Fibroblast of lung (primary cell): ENCODE data around the gene SLC5A5. TPM values are rescaled to one million over a fixed set of nuclear protein-coding genes. Genes with fewer than 3 reads are reported as not detected.

Experiments used
- DNase-seq, 2 donors: peaks; one replicate each; pipeline versions ENCODE4 v3.0.0 to v3.0.0-alpha.2; 2010; ENCODE audit warnings: low read depth in 2 of 2
- H2AFZ ChIP-seq: 2 replicates; pipeline ENCODE4 v1.5.1; 2012; ENCODE audit warnings: low read length, control low read depth, inconsistent platforms
- H3K27ac ChIP-seq: 2 replicates; pipeline ENCODE4 v1.5.1; 2011; ENCODE audit warnings: low read length, control low read depth; ENCODE audit not compliant: insufficient read depth
- H3K27me3 ChIP-seq: 2 replicates; pipeline ENCODE4 v1.5.1; 2011; ENCODE audit warnings: mild to moderate bottlenecking, low read length; ENCODE audit not compliant: control insufficient read depth, insufficient read depth
- H3K36me3 ChIP-seq: 2 replicates; pipeline ENCODE4 v1.5.1; 2011; ENCODE audit warnings: low read length; ENCODE audit not compliant: control insufficient read depth, insufficient read depth
- H3K4me1 ChIP-seq: 2 replicates; pipeline ENCODE4 v1.5.1; 2011; ENCODE audit warnings: low read length; ENCODE audit not compliant: control insufficient read depth, insufficient read depth; ENCODE audit errors: extremely low read depth
- H3K4me2 ChIP-seq: 2 replicates; pipeline ENCODE4 v1.5.1; 2011; ENCODE audit warnings: low read length, control low read depth; ENCODE audit not compliant: insufficient read depth; ENCODE audit errors: extremely low read depth
- H3K4me3 ChIP-seq, 4 experiments: fragments of 200-600 bp in 1 of 4; sonication (generic) in 1 of 4; replicated peaks in 1 of 4; 2 replicates each; pipeline ENCODE4 v1.5.1; 2011 to 2016; ENCODE audit warnings: low read length in 4 of 4, low read depth in 3 of 4, mild to moderate bottlenecking in 3 of 4, control low read depth in 2 of 4, inconsistent platforms in 1 of 4, mixed read lengths in 1 of 4; ENCODE audit not compliant: insufficient read depth in 1 of 4; ENCODE audit errors: control extremely low read depth in 1 of 4
- H3K79me2 ChIP-seq: 2 replicates; pipeline ENCODE4 v1.5.1; 2012; ENCODE audit warnings: mild to moderate bottlenecking, low read length, inconsistent platforms; ENCODE audit not compliant: control insufficient read depth, insufficient read depth
- H3K9ac ChIP-seq: 2 replicates; pipeline ENCODE4 v1.5.1; 2011; ENCODE audit warnings: mild to moderate bottlenecking, low read length, control low read depth; ENCODE audit not compliant: insufficient read depth
- H3K9me3 ChIP-seq: 2 replicates; pipeline ENCODE4 v1.5.1; 2012; ENCODE audit warnings: low read depth, low read length; ENCODE audit not compliant: control insufficient read depth, insufficient read depth
- H4K20me1 ChIP-seq: 2 replicates; pipeline ENCODE4 v1.5.1; 2011; ENCODE audit warnings: low read length; ENCODE audit not compliant: control insufficient read depth, insufficient read depth; ENCODE audit errors: extremely low read depth
- EZH2 ChIP-seq: IDR thresholded peaks from 2 replicates; pipeline ENCODE4 v1.5.1; 2012; ENCODE audit warnings: low read length, control low read depth, mild to moderate bottlenecking; ENCODE audit errors: missing control alignments
- polyA plus RNA-seq, 2 donors: library from polyadenylated mRNA; depleted of rRNA in 1 of 2; stranded (reverse) in 1 of 2; unstranded in 1 of 2; fragments of >200 nt; gene quantifications; 2 replicates each; pipeline ENCODE4 v1.2.1, GENCODE V29; 2011 to 2012; ENCODE audit warnings: missing spikeins in 1 of 2
- total RNA-seq: library from RNA; depleted of rRNA; stranded (reverse); fragments of >200 nt; gene quantifications from 2 replicates; pipeline ENCODE4 v1.2.1, GENCODE V29; 2014
- TF ChIP-seq, protein P1 (sequence below), 2 donors: IDR thresholded peaks in 1 of 2; conservative IDR thresholded peaks in 1 of 2; 1 replicate in 1 of 2; 2 replicates in 1 of 2; pipeline ENCODE4 v1.5.1; 2011 to 2012; ENCODE audit warnings: low read length in 2 of 2, control low read depth in 1 of 2, inconsistent platforms in 1 of 2, low read depth in 1 of 2, mild to moderate bottlenecking in 1 of 2

SLC5A5 gene
- total and polyA plus RNA-seq, 2 donors (not counting 1 experiment from before 2014, with no cell fraction given), result not detected

DNA sequence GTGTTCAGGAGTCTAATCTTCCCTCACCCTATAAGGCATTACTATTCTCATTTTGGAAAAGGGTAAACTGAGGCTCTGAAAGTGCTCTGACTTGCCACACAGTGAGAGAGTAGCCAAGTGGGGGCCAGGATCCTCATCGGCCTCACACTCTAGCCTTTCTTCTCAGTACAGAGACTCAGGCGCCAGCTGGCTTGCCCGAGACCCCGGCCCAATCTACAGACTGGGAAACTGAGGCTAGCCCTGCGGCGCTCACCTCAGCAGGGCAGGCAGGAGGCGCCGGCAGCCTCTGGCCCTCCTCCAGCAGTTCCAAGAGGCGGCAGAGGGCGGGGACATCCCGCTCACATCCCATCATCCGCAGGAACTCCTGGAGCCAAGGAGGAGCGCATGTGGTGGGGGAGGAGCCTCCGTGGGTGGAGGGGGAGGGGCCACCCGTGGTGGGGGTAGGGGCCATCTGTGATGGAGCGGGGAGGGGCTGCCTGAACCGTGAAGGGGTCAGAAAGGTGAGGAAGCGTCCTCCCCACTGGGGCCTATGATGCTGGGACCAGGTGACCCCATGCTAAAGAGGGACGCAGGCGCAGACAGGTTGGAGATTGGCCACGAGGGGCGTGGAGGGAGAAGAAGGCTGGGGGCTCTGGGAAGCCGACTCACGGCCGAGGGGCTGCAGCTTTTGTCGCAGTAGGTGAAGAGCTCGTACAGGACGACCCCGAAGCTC, 41.7 kb upstream of the SLC5A5 start:
- H3K27ac ChIP-seq, result no peak overlapping the region
- H3K36me3 ChIP-seq, result no peaks in the 10 kb centered on the region
- H2AFZ ChIP-seq, result no peak overlapping the region
- peak overlapping the region in 1 of 4 experiments; percentile 31 for H3K4me3 ChIP-seq
- no peak for TF ChIP-seq EZH2
- TF ChIP-seq, protein P1, sequence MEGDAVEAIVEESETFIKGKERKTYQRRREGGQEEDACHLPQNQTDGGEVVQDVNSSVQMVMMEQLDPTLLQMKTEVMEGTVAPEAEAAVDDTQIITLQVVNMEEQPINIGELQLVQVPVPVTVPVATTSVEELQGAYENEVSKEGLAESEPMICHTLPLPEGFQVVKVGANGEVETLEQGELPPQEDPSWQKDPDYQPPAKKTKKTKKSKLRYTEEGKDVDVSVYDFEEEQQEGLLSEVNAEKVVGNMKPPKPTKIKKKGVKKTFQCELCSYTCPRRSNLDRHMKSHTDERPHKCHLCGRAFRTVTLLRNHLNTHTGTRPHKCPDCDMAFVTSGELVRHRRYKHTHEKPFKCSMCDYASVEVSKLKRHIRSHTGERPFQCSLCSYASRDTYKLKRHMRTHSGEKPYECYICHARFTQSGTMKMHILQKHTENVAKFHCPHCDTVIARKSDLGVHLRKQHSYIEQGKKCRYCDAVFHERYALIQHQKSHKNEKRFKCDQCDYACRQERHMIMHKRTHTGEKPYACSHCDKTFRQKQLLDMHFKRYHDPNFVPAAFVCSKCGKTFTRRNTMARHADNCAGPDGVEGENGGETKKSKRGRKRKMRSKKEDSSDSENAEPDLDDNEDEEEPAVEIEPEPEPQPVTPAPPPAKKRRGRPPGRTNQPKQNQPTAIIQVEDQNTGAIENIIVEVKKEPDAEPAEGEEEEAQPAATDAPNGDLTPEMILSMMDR (conservative IDR thresholded peaks at IDR 0.05 in 1 of 2, IDR thresholded peaks at IDR 0.05 in 1 of 2; ENCODE audit: low read depth in 1 of 2, low read length in 2 of 2), result no peak
- peaks cover 8% of the 10 kb centered on the region for H3K27me3 ChIP-seq
- no peak overlapping the region for H3K4me2 ChIP-seq
- no peaks in the 10 kb centered on the region for H3K4me1 ChIP-seq
- H4K20me1 ChIP-seq, result no peaks in the 10 kb centered on the region
- peak; percentile 21 to 53 for DNase-seq
- H3K9ac ChIP-seq, result no peak overlapping the region
- no peaks in the 10 kb centered on the region for H3K79me2 ChIP-seq
- H3K9me3 ChIP-seq, result no peaks in the 10 kb centered on the region

DNA sequence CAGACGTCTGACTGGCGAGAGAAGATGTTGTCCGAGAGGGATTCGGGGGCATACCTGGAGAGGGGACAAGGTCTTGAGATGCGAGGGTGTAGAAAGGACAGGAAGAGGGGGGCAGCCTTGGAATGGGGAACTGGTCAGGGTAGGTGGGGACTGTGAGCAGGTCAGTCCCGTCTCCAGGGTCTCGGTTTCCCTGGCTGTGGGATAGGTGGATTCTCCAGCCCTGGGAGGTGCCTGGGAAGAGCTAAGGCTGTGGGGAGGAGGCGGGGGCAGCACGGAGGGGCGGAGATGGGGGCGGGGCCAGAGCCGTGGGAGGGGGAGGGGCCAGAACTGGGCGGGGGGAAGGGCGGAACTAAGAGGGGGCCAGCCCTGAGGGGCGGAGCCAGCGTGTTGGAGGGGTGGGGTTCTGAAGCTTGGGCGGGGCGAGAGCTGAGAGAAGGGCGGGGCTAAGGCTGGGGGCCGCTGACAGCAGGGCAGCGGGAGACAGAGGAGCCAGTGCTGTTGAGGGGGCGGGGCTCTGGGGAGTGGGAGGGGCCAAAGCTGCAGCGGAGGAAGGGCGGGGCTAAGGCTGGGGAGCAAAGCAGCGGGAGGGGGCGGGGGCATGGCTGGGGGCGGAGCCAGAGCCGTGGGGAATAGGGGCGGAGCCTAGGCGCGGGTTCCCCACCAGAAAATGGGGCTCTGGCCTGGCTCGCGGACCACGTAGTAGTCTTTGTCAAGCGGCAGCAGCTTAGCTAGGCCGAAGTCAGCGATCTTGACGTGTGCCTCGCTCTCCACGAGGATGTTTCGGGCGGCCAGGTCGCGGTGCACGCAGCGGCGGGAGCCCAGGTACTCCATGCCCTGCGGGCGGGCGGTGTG, 41.0 kb upstream of the SLC5A5 start:
- no peak overlapping the region for H3K9ac ChIP-seq
- H3K4me2 ChIP-seq, result no peak overlapping the region
- peak; percentile 59 to 75 for DNase-seq
- no peaks in the 10 kb centered on the region for H4K20me1 ChIP-seq
- H3K27me3 ChIP-seq, result peaks cover 4% of the 10 kb centered on the region
- no peak overlapping the region for H2AFZ ChIP-seq
- H3K27ac ChIP-seq, result no peak overlapping the region
- H3K9me3 ChIP-seq, result no peaks in the 10 kb centered on the region
- TF ChIP-seq, protein P1 (conservative IDR thresholded peaks at IDR 0.05 in 1 of 2, IDR thresholded peaks at IDR 0.05 in 1 of 2; ENCODE audit: low read depth in 1 of 2, low read length in 2 of 2), result no peak
- no peak for TF ChIP-seq EZH2
- H3K4me1 ChIP-seq, result no peaks in the 10 kb centered on the region
- no peaks in the 10 kb centered on the region for H3K36me3 ChIP-seq
- H3K4me3 ChIP-seq, result peak overlapping the region in 1 of 4 experiments; percentile 31
- no peaks in the 10 kb centered on the region for H3K79me2 ChIP-seq

DNA sequence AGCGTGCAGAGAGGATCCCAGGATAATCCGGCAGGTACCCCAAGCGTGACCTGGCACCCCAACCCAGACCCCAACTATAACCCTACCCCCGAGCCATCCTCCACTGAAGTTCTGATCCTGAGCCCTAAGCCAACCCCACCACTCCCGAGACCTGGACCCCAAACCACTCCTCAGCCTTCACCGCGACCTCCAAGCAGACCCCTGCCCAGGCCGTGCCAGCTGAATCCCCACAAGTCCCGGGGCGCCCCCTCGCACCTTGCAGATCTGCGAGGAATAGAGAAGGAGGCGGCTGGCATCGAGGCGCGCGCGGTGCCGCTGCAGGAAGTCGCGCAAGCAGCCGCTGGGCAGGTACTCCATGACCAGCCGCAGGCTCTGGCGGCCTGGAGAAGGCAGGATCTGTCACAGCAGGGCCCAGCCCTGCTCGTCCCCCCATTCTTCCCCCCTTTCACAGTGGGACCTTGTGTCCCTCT, 40.3 kb upstream of the SLC5A5 start:
- H3K9ac ChIP-seq, result no peak overlapping the region
- H3K27me3 ChIP-seq, result peaks cover 4% of the 10 kb centered on the region
- no peak for TF ChIP-seq EZH2
- TF ChIP-seq, protein P1 (conservative IDR thresholded peaks at IDR 0.05 in 1 of 2, IDR thresholded peaks at IDR 0.05 in 1 of 2; ENCODE audit: low read depth in 1 of 2, low read length in 2 of 2), result no peak
- no peaks in the 10 kb centered on the region for H4K20me1 ChIP-seq
- H3K4me1 ChIP-seq, result no peaks in the 10 kb centered on the region
- peak overlapping the region in 1 of 4 experiments; percentile 21 for H3K4me3 ChIP-seq
- DNase-seq, result no peak
- no peaks in the 10 kb centered on the region for H3K79me2 ChIP-seq
- no peak overlapping the region for H2AFZ ChIP-seq
- no peaks in the 10 kb centered on the region for H3K9me3 ChIP-seq
- no peak overlapping the region for H3K27ac ChIP-seq
- no peaks in the 10 kb centered on the region for H3K36me3 ChIP-seq
- no peak overlapping the region for H3K4me2 ChIP-seq
